ENCODE data around the gene APOB.
"Not testable (repeated sequence)": the region's sequence is repeated elsewhere in the genome, so short reads cannot be mapped to it uniquely, and the experiment has no call there.

APOB gene

DNA sequence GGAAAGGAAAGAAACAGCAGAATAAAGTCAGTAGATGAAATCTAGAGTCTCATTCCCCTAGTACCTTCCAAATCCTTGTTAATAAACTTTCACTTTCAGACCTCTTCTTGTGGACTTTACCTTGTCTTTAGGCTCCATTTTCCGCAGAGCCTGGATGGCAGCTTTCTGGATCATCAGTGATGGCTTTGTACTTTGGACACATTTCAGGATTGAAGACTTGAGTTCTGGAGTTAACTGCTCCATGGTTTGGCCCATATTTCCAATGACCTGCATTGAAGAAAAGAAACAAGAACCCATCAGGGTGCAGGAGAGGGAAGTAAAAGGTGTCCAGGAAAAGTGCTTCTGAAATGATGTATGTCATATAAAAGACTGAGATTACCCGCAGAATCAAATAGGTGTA lies 14.4 kb downstream of the APOB start:
- POLR2A ChIA-PET: no interaction called here
- no peak for DNase-seq (ENCODE audit: low read depth, low spot score)
- CTCF ChIA-PET: no interaction called here
- H3K4me3 ChIP-seq (ENCODE audit: low read depth, low read length): no peak overlapping the region
- TF ChIP-seq, protein P1, sequence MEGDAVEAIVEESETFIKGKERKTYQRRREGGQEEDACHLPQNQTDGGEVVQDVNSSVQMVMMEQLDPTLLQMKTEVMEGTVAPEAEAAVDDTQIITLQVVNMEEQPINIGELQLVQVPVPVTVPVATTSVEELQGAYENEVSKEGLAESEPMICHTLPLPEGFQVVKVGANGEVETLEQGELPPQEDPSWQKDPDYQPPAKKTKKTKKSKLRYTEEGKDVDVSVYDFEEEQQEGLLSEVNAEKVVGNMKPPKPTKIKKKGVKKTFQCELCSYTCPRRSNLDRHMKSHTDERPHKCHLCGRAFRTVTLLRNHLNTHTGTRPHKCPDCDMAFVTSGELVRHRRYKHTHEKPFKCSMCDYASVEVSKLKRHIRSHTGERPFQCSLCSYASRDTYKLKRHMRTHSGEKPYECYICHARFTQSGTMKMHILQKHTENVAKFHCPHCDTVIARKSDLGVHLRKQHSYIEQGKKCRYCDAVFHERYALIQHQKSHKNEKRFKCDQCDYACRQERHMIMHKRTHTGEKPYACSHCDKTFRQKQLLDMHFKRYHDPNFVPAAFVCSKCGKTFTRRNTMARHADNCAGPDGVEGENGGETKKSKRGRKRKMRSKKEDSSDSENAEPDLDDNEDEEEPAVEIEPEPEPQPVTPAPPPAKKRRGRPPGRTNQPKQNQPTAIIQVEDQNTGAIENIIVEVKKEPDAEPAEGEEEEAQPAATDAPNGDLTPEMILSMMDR (IDR thresholded peaks at IDR 0.05; ENCODE audit: insufficient read depth, low read length, missing control alignments): no peak

DNA sequence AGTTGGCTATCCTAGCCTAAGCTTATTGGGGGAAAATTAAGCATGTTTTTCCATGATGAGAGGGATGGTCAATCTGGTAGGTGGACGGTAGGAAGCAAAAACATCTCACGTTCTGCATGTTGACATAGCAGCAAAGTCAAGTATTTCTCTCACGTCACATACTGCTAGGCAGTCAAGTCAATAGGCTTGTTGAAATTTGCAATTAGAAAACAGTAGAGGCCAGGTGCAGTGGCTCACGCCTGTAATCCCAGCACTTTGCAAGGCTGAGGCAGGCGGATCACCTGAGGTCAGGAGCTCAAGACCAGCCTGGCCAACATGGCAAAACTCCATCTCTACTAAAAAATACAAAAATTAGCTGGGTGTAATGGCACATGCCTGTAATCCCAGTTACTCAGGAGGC lies 14.9 kb downstream of the APOB start:
- DNase-seq (ENCODE audit: low read depth, low spot score); H3K4me3 ChIP-seq (ENCODE audit: low read depth, low read length); POLR2A ChIA-PET: not testable (repeated sequence)
- CTCF ChIA-PET: interaction anchor here (0.8 kb wide), 1 partner anchor 368 kb away, joined by 5 read pairs; no protein-coding TSS in a partner anchor

DNA sequence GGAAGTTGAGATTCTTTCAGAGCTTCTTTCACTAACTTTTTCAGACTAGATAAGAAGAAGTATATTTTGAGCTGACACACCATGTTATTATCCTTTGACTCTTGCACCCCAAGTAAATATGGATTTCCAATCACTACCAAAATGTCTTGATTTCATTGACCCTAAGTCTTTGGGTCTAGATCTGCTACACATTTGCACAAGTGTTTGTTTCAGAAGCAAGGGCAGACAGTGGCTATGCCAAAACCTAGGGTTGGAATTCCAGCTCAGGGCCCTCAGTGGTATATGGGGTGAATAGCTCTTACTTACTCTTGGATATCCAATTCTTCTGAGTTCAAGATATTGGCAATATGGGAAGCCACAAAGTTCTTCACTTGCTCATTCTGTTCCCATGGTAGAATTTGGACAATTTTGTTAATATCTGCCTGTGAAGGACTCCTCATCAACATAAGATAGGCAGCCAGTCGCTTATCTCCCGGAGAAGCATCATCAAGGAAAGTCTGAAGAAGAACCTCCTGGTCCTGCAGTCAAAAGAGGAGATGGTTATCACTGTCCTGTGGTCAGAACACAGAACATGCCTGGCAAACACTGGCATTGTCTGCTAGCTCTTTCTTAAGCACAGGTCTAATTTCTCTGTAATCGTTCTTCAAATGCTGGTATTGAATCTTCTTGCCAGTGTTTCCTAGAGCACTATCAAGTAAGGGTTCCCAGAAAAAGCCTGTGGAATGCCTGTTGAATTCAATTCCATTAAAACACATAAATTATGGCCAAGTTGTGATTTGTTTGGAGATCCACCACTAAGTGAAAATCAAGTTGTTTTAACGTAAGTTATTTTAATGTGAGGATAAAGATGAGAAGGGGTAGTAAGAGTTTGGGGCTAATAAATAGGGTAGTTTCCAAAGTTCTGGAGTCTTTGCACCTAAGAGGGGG lies 15.6 kb downstream of the APOB start:
- no peak for DNase-seq (ENCODE audit: low read depth, low spot score)
- ChIA-PET CTCF (interaction anchor here (0.8 to 1.6 kb wide), 9 partner anchors 8 to 369 kb away, joined by 3 to 8 read pairs (median 4); no protein-coding TSS in a partner anchor), POLR2A (no interaction called here)
- no peak overlapping the region for H3K4me3 ChIP-seq (ENCODE audit: low read depth, low read length)
- TF ChIP-seq, protein P1 (IDR thresholded peaks at IDR 0.05; ENCODE audit: insufficient read depth, low read length, missing control alignments): no peak

DNA sequence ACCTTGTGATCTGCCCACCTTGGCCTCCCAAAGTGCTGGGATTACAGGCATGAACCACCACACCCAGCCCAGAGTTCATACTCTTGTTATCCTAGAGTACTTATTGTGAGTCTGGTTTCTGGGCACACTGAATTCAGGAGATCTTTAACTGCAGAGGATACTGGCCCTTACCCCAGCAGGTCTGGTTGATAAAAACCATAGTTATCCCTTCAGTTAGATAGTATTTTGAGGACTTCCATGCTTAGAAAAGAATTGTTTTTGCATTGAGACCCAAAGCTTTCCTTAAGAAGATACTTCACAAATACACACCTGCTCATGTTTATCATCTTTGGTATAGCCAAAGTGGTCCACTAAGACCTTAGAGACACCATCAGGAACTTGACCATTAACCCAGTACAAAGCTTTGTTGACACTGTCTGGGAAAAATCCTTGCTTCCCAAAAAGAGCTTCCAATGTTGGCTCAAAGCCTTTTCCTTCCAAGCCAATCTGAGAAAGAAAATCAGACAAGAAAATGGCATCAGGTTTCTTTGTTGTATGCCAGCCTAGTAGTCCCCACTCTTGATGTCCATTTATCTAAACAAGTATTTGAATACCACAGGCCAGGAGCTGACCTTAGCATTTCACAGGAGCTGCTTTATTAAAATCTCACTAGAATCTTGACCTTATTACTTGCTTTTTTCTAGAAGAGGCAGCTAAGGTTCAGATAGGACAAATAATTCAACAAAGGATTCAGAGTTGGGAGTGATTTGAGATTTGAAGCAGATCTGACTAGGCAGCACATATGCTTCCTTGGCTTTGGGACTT lies 17.2 kb downstream of the APOB start:
- no peak for DNase-seq (ENCODE audit: low read depth, low spot score)
- no peak overlapping the region for H3K4me3 ChIP-seq (ENCODE audit: low read depth, low read length)
- TF ChIP-seq, protein P1 (IDR thresholded peaks at IDR 0.05; ENCODE audit: insufficient read depth, low read length, missing control alignments): no peak
- CTCF ChIA-PET: interaction anchor here (1.3 to 1.6 kb wide), 3 partner anchors 15 to 365 kb away, joined by 4 to 8 read pairs (median 7); no protein-coding TSS in a partner anchor
- POLR2A ChIA-PET: no interaction called here

DNA sequence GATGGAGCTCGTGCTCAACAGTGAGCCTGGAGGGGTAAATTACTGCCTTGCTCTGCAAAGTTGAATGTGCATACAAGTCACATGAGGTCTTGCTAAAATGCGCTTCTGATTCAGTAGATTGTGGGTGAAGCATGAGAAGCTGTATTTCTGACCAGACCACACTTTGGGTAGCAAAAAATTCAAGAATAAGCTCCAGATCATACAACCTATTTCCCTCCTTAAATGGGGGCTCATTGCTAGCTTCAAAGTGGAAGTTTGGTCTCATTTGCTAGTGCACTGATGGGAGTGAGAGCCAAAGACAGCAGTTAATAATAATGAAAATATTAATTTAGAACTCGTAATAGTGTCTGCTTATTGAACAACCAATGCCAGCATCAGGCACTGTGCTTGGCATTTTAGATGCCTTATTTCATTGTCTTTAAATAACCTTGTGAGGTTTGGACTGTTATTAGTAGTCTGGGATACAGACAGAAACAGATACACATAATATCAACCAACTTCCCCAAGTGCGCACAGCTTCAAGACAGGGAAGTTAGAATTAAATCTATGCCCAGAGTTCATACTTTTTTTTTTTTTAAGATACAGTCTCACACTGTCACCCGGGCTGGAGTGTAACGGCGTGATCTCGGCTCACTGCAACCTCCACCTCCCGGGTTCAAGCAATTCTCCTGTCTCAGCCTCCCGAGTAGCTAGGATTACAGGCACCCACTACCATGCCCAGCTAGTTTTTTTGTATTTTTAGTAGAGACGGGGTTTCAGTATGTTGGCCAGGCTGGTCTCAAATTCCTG lies 18.0 kb downstream of the APOB start:
- ChIA-PET POLR2A (no interaction called here), CTCF (no interaction called here)
- H3K4me3 ChIP-seq (ENCODE audit: low read depth, low read length): no peak overlapping the region
- TF ChIP-seq, protein P1 (IDR thresholded peaks at IDR 0.05; ENCODE audit: insufficient read depth, low read length, missing control alignments): no peak
- DNase-seq (ENCODE audit: low read depth, low spot score): no peak

DNA sequence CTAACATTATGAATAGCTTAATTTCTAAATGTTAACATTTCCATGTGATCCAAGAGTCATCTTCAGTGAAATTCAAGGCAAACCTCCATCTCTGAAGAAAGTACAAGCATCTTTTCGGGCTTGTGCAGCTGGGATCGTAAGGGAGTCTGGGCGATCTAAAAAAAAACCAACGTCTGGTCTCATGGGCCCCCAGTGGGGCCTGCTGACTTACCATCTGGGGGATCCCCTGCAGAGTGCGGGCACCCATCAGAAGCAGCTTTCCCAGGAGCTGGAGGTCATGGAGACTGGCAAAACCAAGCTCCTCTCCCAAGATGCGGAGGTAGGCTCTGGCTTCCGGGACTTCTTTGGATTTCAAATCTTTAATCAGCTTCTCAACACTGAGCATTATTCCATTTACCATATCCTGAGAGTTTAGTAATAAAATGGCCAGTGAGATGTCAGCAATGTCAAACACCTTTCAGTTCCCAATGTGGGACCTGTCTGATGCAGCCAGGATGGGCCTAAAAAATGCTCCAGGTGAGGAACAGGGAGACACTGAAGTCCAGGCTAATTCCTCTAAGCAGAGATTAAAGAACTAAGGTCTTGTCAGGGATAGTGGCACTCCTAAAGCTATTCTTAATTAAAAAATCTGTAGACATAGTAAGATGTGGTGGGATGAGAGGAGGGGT lies 19.0 kb downstream of the APOB start:
- ChIA-PET CTCF (interaction anchor here (1.8 kb wide), 1 partner anchor 363 kb away, joined by 8 read pairs; no protein-coding TSS in a partner anchor), POLR2A (no interaction called here)
- no peak overlapping the region for H3K4me3 ChIP-seq (ENCODE audit: low read depth, low read length)
- no peak for DNase-seq (ENCODE audit: low read depth, low spot score)
- TF ChIP-seq, protein P1 (IDR thresholded peaks at IDR 0.05; ENCODE audit: insufficient read depth, low read length, missing control alignments): no peak
